Activated gamma-delta T cell treated with Interleukin-2 at 50 U/mL for 16 hours (primary cell): Measurements from ENCODE around the gene TRIM56.

Experiments
- DNase-seq: peaks from one replicate; pipeline ENCODE4 v3.0.0-alpha.2; 2020

Gene TRIM56

GRCh38 chr7:101133621-101134398 lies 48.5 kb downstream of the TRIM56 start:
- no peak for DNase-seq

GRCh38 chr7:101134399-101134980 lies 49.2 kb downstream of the TRIM56 start:
- DNase-seq, result no peak

- DNase-seq, result no peak
Measured at GRCh38 chr7:101137651-101138212, 52.5 kb downstream of the TRIM56 start.

GRCh38 chr7:101138213-101138870 lies 53.1 kb downstream of the TRIM56 start:
- DNase-seq, result peak; percentile 87

- no peak for DNase-seq
Measured at GRCh38 chr7:101140339-101140699, 55.0 kb downstream of the TRIM56 start.

GRCh38 chr7:101140746-101141382 lies 55.6 kb downstream of the TRIM56 start:
- no peak for DNase-seq
